Fibroblast of the aortic adventitia (primary cell): ENCODE results near the gene CA12. TPM values are rescaled to one million over a fixed set of nuclear protein-coding genes. Genes with fewer than 3 reads are reported as not detected.

Source experiments
- DNase-seq: peaks from one replicate; pipeline ENCODE4 v3.0.0-alpha.2; 2010; ENCODE audit warnings: low read depth
- H3K4me3 ChIP-seq: 2 replicates; pipeline ENCODE4 v1.5.1; 2011; ENCODE audit warnings: low read depth, mild to moderate bottlenecking, control low read depth, low read length, moderate library complexity
- total RNA-seq: library from RNA; depleted of rRNA; stranded (reverse); fragments of >200 nt; gene quantifications from 2 replicates; pipeline ENCODE4 v1.2.3, GENCODE V29; 2012; ENCODE audit warnings: low replicate concordance
- TF ChIP-seq, protein P1 (sequence below): IDR thresholded peaks from 2 replicates; pipeline ENCODE4 v1.5.1; 2011; ENCODE audit warnings: mild to moderate bottlenecking, low read length, control low read depth, inconsistent platforms; ENCODE audit not compliant: insufficient read depth

CA12 gene
- total RNA-seq, 1 donor, result 174 TPM

DNA sequence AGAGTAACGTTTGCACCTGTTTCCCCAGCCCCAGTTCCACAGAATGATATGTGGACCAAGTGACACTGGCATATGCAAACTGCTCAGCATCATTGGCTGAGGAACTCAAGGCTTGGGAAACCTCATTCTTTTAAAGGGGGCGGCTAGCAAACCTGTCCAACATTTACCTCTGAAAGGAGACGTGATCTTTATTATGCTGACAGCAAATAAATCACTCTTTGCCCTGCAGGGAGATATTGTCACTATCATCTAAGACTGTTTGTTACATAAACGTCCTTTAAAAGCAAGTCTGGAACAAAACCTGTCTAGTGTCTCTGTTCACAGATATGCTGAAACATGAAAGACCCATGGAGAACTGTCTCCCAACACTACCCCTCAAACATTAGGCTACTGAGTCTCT is 21.5 kb downstream of the CA12 start:
- TF ChIP-seq, protein P1, sequence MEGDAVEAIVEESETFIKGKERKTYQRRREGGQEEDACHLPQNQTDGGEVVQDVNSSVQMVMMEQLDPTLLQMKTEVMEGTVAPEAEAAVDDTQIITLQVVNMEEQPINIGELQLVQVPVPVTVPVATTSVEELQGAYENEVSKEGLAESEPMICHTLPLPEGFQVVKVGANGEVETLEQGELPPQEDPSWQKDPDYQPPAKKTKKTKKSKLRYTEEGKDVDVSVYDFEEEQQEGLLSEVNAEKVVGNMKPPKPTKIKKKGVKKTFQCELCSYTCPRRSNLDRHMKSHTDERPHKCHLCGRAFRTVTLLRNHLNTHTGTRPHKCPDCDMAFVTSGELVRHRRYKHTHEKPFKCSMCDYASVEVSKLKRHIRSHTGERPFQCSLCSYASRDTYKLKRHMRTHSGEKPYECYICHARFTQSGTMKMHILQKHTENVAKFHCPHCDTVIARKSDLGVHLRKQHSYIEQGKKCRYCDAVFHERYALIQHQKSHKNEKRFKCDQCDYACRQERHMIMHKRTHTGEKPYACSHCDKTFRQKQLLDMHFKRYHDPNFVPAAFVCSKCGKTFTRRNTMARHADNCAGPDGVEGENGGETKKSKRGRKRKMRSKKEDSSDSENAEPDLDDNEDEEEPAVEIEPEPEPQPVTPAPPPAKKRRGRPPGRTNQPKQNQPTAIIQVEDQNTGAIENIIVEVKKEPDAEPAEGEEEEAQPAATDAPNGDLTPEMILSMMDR, result no peak
- DNase-seq, result no peak

DNA sequence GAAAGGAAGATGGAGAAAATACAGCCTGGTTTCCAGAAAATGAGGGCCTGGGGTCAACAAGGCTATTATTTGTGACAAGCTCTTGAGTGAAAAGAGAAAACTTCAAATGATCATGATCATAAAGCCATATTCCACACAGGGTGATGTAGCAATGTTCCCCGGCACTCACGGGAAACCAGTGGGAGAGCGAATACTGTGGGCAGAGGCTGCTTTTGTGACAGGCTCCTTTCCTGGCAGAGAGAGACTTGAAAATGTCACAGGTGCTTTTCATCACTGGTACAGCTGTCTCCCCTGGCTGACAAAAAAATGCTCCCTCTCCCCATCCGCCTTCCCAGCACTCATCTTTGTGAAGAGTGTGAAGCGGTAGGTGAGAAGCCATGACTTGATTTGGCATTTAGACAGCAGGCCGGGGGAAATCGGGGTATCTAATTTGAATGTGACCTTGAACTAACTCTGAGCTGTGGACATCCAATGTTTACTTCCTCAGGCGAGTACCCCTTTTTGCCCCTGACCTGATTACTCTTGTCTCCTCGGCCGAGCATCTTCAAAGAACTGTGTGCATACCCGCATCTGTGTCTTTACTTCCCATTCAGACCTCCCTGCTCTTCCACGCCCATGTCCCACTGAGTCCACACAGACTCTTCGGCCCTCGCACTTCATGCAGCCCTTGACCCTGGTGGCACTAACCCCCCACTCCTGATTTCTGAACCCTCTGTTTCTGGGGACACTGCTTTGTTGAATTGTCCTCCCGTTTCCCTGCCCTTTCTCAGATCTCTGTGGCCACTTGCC is 23.2 kb downstream of the CA12 start:
- TF ChIP-seq, protein P1, result no peak
- no peak for DNase-seq
- H3K4me3 ChIP-seq, result no peak overlapping the region

More for the DNA sequence above, 21.5 kb downstream of the CA12 start:
- H3K4me3 ChIP-seq, result no peak overlapping the region

DNA sequence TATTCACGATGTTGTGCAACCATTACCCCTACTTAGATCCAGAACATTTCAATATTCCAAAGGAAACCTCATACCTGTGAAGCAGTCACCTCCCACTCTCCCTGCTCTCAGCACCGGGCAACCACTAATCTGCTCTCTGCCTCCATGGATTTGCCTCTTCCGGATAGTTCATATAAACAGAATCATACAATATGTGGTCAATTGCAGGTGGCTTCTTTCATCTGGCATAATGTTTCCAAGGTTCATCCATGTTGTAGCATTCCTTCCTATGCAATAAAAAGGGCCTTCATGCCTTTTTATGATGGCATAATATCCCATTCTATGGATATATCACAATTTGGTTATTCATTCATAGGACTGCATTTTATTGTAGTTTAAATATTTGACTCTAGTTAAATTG is 23.9 kb downstream of the CA12 start:
- TF ChIP-seq, protein P1, result no peak
- no peak for DNase-seq
- H3K4me3 ChIP-seq, result no peak overlapping the region

DNA sequence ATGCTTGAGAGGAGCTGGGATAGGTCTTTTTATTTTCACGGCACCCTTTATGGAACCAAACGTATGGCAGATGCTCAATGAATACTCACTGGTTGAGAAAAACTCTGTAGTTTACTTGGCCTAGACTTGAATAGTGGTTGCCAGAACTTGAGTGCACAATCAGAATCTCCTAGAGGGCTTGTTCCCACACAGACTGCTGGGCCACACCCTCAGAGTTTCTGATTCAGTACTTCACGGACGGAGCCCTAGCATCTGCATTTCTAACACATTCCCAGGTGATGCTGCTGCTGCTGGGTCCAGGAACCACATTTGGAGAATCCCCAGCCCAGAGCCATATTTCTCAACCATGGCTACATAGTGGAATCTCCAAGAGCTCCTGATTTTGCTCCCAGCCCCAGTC is 24.6 kb downstream of the CA12 start:
- DNase-seq, result peak; percentile 53
- no peak overlapping the region for H3K4me3 ChIP-seq
- TF ChIP-seq, protein P1, result no peak

DNA sequence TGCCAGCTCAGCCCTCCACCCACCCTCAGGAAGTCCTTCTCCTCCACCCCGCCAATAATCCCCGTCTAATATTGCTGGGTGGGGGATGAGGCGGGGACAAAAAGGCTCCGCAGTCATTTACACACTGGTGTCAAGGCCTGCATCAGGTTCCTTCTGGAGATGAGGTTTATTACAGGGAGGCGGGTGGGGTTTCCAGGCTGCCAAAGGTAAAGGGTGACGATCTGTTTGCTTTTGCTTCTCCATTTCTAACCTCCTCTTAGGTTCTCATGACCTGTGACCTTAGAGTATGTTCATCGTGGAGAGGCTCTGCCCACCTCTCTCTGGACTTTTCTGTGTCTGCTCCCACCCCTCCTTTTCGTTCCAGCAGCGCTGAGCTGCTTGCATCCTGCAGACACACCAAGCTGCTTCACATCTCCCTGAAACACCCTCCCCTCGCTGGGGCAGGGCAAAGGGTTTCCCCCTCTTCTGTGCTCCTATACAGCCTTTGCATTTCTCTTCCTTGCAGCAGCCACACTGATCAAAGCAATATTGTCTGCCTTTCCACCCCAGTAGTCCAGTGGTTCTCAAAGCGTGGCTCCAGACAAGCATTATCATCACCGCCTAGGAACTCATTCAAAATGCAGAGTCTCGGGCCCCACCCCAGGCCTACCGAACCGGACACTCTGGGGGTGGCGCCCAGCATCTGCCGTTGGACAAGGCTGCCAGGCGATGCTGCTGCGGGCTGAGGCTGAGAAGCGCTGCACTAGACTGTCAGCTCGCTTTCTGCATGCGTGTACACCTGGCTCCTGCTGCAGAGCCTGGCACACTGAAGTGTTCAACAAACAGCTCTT is 26.6 kb downstream of the CA12 start:
- DNase-seq, result no peak
- no peak overlapping the region for H3K4me3 ChIP-seq
- TF ChIP-seq, protein P1, result no peak

DNA sequence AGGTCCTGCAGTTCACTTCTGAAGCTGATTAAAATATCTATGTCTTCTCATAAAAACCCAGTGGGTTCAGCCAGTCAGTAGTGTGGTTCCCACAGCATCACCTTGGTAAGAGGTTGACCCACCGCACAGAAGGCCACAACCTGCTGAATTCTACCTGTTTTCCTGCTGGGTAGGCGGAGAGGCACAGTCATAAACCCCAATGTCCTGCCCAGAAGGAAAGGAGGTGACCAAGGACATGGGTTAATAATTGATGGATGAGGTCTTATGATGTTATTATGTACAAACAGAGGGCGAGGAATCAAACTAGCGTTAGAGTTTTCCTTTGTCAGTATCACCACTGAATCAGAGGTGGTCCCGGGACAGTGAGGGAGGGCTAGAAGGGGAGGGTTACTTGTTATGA is 27.8 kb downstream of the CA12 start:
- no peak overlapping the region for H3K4me3 ChIP-seq
- DNase-seq, result no peak
- TF ChIP-seq, protein P1, result no peak
